Stimulated activated CD4-positive, alpha-beta T cell treated with anti-CD3 and anti-CD28 coated beads, Interleukin-2, amount 100 ng/mL, for 48 hours (primary cell): ENCODE data around the gene PERM1.
A peak's percentile ranks its signal among the peaks of the same experiment; 100 is the strongest.
"Not testable (repeated sequence)": the region's sequence is repeated elsewhere in the genome, so short reads cannot be mapped to it uniquely, and the experiment has no call there.

Experiments used
- DNase-seq, 2 donors: peaks; one replicate each; pipeline ENCODE4 v3.0.0-alpha.2; 2020

Gene PERM1

DNA sequence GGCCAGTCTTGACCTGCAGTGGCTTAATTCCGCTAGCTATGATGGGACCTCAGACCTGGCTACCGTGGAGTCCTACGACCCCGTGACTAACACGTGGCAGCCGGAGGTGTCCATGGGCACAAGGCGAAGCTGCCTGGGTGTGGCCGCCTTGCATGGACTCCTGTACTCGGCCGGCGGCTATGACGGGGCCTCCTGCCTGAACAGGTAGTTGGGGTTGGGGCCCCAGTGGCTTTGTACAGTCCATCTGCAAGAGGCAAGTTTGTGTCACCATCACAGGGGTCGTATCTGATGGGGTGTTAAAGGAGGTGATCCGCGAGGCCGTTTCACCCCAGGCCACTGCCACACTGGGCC lies 18.6 kb downstream of the PERM1 start:
- no peak for DNase-seq

DNA sequence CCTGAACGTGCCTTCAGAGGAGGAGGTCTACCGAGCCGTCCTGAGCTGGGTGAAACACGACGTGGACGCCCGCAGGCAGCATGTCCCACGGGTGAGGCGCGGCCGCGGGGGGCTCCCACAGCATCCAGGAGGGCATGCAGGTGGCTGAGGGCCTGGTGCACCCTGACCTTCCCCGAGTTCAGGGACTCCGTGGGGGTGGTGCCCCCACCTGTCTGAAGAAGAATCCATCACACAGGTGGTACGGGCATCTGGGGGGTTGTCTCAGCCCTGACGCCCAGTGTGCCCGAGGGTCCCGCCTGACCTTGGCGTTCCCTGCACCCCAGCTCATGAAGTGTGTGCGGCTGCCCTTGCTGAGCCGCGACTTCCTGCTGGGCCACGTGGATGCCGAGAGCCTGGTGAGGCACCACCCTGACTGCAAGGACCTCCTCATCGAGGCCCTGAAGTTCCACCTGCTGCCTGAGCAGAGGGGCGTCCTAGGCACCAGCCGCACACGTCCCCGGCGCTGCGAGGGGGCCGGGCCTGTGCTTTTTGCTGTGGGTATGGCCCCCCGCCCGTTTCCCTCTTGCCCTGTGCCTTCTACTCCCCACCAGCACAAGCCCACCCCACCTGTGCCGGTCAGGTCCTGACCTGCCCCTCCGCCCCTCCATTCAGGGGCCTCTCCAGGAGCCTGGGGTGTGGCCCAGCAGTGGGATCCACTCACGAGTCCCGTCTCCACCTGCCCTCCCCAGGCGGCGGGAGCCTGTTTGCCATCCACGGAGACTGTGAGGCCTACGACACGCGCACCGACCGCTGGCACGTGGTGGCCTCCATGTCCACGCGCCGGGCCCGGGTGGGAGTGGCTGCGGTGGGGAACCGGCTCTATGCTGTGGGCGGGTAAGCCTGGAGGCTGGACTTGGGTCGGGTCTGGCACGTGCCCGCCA lies 19.3 kb downstream of the PERM1 start:
- DNase-seq, result no peak

DNA sequence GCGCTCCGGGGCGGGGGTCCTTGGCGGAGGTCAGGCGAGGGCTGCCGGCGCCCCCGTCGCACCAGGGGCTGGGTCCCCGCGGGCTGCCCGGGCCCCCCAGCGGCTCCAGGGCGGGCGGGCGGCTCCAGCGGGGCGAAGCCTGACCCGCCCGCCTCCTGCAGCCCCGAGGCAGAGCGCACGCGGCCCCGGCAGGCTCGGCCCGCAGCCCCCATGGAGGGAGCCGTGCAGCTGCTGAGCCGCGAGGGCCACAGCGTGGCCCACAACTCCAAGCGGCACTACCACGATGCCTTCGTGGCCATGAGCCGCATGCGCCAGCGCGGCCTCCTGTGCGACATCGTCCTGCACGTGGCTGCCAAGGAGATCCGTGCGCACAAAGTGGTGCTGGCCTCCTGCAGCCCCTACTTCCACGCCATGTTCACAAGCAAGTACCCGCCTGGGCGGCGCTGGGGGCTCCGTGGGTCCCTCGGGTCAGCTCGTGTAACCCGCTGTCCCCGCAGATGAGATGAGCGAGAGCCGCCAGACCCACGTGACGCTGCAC lies 20.7 kb downstream of the PERM1 start:
- no peak for DNase-seq

DNA sequence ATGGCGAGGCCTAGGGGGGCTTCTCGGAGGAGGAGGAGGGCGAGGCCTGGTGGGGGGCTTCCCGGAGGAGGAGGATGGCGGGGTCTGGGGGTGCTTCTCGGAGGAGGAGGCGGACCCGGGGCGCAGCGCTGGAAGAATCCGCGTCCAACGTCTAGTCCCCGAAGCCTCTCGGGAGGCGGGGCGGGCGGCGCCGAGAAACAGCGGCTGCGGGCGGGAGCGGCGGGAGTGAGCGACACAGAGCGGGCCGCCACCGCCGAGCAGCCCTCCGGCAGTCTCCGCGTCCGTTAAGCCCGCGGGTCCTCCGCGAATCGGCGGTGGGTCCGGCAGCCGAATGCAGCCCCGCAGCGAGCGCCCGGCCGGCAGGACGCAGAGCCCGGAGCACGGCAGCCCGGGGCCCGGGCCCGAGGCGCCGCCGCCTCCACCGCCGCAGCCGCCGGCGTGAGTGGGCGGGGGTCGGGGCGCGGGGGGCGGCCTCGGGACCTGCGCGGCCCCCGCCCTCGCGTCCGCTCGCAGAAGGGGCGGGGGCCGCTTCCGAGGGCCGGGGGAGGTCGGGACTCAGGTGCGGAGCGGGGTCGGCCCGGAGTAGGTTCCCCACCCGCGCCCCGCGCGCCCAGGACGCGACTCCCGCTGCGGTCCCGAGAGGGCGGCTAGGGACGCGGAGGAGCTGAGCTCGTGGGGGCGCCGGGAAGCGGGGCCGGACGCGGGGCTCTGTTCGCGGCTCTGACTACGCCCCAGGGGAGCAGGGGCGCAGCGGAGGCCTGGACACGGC lies 21.3 kb downstream of the PERM1 start, which contains the start of gene KLHL17:
Gene KLHL17, plus strand, starts transcription at position 222 of the 769 bp plus-strand sequence. Its CDS starts 110 bp downstream, at position 332.
- DNase-seq, result peak; percentile 79 to 85

DNA sequence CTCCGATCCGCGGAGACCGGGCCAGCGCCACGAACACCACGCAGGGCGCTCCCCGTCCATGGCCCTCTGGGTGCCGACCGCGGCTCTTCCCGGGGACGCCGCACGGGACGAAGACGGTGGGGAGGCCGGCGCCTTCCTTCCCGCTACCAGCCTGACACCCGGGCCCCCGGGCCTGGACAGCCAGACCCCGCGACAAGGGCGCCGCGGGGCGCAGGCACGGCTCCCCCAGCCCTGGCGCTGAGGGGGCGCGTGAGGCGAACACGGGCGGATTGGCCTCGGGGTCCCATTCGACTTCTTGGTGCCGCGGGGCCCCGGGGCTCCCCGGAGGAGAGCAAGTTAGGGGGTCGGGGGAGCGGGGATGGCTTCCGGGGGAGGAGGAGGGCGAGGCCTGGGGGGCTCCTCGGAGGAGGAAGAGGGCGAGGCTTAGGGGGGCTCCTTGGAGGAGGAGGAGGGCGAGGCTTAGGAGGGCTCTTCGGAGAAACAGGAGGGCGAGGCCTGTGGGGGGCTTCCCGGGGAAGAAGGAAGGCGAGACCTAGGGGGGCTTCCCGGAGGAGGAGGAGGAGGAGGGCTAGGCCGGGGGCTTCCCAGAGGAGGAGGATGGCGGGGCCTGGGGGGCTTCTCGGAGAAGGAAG lies 22.0 kb downstream of the PERM1 start:
- DNase-seq, result no peak

DNA sequence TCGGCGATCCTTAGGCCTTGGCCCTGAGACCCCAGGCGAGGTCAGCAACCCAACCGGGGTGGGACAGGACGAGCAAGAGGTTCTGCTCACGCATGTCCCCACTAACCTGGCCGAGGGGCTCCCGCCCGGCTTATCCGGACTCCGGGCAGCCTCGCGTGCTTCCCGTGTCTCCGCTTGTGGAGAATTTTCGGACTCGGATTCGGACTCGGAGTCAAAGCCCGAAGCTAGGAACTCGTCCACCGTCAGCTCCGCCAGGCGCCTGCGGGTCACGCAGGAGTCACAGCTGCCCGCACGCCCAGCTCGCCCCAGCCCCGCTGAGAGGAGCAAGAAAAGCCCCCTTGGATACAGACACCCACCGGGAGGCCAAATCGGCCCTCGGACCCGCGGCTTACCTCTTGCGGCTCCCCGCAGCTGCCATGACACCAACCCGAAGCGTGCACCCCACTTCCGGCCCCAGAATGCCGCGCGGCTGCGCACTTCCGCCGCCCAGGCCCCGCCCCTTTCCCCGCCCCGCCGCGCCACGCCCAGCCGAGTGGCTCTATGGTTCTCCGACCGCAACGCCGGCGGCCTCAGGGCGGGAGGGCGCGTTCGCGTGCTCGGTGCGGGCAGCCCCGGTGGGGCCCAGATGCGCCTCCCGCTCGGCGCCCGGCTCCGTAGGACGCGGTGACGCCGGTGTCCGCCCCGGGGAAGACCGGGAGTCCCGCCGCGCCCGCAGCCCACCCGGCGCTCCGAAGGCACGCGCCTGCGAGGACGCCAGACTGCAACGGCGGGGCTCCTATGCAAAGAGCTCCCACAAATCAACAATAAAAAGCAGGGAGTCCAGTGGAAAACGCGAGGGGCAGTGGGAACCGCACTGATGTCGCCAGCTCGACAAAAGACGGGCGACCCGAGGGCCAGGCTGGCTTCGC lies 22.8 kb downstream of the PERM1 start, which contains the start of gene NOC2L:
Gene NOC2L, minus strand, starts transcription at position 434 of the 908 bp plus-strand sequence. Its CDS starts 16 bp downstream, at position 418.
- DNase-seq, result peak; percentile 99 to 100

DNA sequence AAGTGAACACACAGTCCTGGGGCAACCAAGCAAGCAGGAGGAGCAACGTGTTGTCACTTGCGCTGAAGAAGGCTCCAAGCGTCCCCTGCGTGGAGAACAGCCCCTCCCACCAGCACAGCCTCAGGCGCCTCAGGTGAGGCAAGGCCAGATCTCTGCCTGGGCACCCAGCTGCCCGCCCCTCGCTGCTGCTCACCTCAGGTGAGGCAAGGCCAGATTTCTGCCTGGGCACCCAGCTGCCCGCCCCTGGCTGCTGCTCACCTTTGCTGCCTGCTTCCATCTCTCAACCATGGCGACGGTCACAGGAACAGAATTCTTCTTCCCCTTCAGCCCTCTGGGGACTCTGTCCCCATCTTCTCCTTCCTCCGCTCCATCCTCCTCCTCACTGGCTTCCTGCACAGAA lies 25.3 kb downstream of the PERM1 start:
- DNase-seq, result no peak

DNA sequence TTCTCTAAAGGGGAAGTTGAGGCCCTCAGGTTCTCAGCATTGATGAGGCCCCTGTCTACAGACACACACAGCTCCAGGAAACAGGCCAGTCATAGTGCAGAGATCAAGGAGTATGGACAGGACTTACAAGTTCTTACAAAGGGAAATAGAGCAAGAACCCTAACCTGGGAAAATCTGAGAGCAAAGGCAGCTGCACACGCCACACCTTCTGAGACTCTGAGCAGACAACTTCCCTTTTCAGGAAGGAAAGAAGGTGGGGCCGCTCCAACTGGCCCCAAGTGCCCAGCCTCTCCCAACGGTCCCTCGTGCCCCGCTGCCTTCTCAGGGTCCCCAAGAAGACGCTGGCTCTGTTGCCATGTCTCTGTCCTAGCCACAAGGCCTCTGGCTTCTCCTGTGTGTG lies 26.4 kb downstream of the PERM1 start:
- no peak for DNase-seq

DNA sequence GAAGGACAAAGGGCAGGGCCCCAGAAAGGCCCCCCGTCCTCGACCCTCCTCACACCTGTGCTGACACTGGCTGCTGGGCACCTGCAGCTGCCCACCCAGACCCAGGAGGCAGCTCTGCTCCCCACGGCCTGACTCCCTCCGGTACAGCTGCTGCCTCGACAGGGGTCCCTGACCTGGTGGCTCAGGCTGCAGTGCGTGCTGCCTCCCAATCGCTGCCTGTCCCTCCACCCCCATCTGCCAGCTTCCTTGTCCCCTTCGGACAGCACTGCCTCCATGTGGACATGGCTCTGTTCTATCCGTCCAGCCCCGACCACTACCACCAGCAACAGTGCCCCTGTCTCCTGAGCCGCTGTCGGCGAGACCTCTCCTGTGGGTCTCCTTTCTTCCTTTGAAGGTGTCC lies 27.0 kb downstream of the PERM1 start:
- no peak for DNase-seq

DNA sequence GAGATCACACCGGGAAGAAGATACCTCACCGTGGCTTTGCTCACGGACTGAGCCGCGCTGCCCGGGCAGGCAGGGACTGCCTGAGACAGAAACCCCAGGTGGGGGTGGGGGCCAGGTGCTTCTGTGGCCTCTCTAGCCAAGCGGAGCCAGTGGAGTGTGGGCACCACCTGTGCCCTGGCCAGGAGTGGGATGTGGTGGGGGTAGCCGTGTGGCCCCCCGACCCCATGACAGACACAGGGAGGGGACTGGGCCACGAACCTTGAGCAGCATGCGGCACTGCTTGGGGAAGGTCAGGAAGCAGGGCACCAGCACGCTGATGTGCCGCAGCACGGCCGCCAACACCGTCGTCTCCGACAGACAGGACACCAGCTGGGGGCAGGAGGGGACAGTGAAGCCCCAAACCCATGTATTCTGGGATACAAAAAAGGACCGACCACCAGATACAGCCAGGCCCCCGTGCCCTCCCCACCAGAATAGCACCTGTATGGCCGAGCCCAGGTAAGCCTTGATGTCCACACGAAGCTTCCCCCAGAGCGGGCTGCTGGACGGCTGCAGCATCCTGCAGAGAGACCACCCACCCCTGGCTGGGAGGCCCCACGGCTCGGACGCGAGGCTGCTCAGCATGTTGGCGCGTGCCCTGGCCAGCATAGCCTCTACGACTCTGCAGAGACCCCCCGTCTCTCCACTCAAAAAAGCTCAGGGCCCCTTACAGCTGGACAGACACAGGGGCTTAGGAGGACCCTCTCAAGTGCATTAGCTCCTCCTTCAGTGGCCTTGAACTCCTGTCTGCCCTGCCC lies 28.2 kb downstream of the PERM1 start:
- no peak for DNase-seq

DNA sequence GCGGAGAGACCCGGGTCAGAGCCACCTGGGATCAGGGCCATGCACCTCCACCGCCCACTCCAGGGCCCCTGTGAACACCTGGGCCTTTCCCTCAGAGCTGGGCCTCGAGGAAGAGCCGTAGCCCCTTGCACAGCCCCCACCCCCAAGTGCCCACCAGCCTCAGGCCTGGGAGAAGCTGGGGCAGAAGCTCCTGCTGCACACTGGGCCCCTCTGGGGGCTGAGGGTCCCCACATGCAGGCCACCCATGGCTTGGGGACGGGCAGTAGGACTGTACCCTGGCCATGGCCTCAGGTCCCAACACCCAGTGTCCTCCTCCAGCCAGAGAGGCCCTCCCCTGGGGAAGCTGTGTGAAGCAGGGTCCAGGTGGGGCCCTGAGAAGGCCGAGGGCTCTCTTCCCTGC lies 29.3 kb downstream of the PERM1 start:
- DNase-seq, result no peak

DNA sequence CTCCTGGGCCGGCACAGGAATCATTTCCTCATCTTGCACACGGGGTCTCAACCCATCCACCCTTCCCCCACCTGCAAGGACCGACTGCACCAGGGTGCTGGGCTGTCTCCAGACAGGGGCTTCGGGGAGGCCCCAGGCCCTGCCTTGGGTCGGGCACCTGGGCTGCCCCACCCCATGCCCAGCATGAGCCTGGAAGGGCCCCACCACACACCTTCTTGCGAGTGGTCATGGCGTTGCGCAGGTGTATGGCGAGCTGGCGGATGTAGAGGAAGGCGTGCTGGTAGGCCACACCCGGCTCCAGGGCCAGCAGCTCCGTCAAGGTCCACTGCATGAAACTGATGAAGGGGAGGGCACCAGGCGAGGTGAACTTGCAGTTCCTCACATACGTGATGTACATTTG lies 29.7 kb downstream of the PERM1 start:
- no peak for DNase-seq

DNA sequence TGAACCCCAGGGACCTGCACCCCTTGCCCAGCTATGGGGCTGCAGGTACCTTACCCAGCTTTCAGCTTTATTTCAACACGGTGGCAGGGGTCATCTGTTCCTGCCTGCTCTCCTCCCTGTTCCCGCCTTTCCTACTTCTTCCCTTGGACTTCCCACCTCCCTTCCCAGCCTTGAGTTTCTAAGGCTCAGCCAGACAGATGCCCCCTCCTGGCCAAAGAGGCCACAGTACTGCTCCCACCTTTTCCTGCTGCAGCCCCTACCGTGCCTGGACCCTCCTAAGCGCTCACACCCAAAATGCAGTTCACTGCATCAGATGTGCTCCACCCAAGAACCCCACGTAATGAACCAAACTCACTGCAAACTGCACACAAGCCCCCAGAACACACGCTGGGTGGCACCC lies 30.5 kb downstream of the PERM1 start:
- DNase-seq, result no peak

DNA sequence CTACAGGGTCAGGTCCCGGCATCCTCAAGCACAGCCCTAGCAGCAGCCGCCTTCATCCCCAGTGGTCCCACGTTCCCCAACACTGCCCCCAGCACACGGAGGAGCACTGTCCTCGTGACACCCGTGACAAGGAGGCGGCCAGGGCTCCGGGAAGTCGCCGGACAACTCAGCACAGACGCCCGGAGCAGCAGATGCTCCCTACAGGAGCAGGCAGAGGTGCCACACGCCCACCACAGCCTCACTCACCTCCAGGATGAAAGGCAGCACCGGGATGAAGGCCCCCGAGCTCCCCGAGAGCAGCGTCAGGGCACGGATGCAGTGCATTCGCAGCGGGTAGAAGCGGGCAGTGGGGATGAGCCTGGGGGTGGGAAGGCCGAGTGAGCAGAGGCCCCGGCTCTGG lies 31.0 kb downstream of the PERM1 start:
- no peak for DNase-seq

DNA sequence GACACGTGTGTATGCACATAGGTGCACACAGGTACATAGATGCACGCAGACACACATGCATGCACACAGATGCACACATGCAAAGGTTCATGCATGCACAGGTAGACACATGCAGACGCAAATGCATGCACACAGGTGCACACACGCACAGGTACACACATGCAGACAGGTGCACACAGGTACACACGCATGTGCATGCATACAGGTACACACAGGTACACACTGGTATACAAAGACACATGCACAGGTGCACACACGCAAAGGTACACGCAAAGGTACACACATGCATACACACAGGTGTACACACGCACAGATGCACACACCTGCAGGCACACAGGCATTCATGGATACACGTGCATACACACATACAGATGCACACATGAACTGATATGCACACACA lies 31.6 kb downstream of the PERM1 start:
- no peak for DNase-seq

DNA sequence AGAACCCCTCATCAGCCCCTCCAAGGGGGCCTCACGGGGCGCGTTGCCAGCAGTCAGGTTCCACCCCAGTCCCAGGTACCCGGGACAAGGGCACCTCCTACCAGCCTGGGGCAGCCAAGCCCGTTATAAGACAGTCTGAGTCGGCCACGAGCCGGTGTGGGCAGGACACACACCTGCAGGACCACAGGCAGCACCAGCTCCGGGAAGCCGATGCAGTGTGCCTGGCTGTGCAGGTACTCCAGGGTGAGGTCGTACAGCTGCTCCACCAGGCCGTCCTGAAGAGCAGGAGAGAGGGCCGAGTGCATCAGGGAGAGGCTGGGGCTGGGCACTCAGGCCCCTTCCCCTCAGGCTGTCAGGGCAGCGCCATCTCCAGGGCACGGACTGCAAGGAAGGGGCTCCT lies 33.9 kb downstream of the PERM1 start:
- no peak for DNase-seq

DNA sequence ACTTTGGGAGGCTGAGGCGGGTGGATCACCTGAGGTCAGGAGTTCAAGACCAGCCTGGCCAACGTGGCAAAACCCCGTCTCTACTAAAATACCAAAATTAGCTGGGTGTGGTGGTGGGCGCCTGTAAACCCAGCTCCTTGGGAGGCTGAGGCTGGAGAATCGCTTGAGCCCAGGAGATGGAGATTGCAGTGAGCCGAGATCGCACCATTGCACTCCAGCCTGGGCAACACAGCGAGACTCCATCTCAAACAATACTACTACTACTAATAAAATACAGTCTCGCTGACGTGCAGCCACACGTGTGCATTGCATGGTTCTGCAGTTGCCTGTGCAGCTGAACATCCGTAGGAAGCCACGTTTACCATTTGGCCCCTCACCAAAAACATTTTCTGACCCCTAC lies 35.1 kb downstream of the PERM1 start:
- DNase-seq, result not testable (repeated sequence)

DNA sequence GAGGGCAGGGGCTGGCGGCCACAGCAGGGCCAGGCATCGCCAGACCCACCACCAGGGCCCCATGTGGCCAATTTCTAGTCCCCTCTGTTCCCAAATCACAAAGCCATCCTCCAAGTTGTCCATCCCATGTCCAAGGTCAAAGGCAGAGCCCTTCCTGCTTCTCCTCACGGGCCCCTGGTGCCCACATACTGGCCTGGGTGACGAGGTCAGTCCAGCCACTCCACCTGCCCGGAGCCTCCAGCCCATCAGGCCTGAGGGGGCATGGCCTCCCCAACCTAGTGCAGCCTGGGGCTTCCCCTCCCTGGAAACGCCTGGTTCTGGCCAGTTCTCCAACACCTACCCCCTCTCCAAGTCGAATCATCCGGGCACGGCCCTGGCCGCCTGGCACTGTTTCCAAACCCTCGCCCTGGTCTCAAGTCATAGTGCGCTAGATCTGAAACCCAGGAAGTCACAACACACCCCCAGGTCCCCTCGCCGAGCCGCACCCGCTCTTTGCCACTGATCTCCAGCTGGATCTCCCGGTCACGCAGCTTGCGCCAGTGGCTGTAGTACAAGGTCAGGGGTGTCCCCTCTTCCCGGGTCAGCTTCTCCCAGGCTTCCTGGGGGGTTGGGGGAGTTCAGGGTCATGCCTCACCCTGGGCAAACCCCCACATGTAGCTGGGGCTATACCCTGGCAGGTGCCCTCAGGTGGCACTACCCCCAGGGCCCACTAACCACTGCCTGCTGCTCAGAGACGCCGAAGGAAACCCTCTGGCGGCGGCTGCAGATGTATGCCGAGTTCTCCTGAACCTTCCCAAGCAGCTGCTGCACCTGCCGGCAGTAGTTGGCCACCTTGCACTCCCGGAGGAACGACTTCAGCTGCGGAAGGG lies 36.0 kb downstream of the PERM1 start:
- no peak for DNase-seq

DNA sequence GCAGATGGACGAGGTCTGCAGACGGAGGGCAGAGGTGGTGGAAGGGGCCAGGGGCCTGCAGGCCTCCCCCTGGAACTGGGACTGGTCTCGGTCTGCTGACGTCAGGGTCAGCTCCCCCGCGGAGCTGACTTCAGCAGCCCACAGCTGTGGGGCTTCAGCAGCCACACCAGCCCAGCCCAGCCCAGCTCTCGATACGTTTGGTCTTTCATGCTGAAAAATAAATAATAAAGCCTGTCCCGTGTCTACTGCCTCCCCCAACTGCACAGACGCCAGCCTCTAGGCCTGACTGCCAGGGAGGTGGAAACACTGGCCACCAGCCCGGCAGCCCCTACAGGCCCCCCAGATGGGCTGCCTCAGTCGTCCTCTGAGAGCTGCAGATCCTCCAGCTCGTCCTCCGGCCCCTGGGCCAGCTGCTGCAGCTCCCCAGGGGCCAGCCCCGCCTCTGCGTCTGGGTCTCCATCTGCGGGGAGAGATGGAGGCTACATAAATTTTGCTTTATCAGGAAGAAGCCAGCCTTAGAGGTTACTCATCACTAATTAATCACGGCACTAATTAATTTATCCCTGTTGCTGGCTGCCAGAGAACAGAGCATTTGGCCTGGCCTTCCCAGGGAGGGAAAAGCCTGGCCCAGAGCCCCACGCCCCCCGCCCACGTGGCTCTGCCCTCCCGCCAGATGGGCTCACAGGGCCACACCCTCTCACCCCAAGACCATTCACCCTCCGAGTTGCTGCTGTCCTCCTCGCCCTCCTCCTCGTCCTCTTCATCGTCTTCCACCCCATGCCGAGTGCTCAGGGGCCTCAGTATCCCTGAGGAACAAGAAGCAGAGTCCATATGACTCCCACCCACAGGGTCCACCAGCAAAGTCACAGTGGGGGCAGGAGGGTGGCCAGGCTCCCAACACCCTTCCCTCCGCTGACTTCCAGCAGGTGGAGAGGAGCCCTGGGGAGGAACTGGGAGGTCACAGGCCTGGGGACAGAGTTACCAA lies 37.3 kb downstream of the PERM1 start:
- no peak for DNase-seq
